AG04450 (cell line): Measurements from ENCODE around the gene DCPS. TPM values are rescaled to one million over a fixed set of nuclear protein-coding genes. Genes with fewer than 3 reads are reported as not detected.
"Not testable (repeated sequence)": the region's sequence is repeated elsewhere in the genome, so short reads cannot be mapped to it uniquely, and the experiment has no call there.

ENCODE experiments used
- CTCF ChIA-PET: fragments of 300-600, 350-600 bp; formaldehyde crosslinking; extraction: SDS; loops from one replicate; lab custom pipeline; 2022; ENCODE audit warnings: antibody characterized with exemption, inconsistent platforms; lab: Charles Lee
- POLR2A ChIA-PET: fragments of 350-600 bp; formaldehyde crosslinking; extraction: SDS; loops from one replicate; lab custom pipeline; 2021; ENCODE audit warnings: antibody characterized with exemption, inconsistent platforms; lab: Yijun Ruan, JAX
- DNase-seq: peaks from one replicate; pipeline ENCODE4 v3.0.0-alpha.2; 2011; ENCODE audit warnings: low read depth, low spot score
- H3K27ac ChIP-seq: one replicate; pipeline ENCODE4 v1.5.1; 2012; ENCODE audit warnings: low read depth, low read length, control low read depth
- H3K27me3 ChIP-seq: one replicate; pipeline ENCODE4 v1.6.0; 2012; ENCODE audit warnings: low read length; ENCODE audit not compliant: control insufficient read depth, insufficient read depth
- H3K4me3 ChIP-seq: 2 replicates; pipeline ENCODE4 v1.5.1; 2011; ENCODE audit warnings: mild to moderate bottlenecking, low read depth, low read length, control low read depth
- H3K9me3 ChIP-seq: 2 replicates; pipeline ENCODE4 v1.5.1; 2012; ENCODE audit warnings: low read length; ENCODE audit not compliant: control insufficient read depth, insufficient read depth
- CTCF ChIP-seq: IDR thresholded peaks from 2 replicates; pipeline ENCODE4 v1.5.1; 2011; ENCODE audit warnings: low read depth, low read length, control low read depth, inconsistent platforms
- polyA plus RNA-seq: library from polyadenylated mRNA; depleted of rRNA; stranded (reverse); fragments of >200 nt; gene quantifications from 2 replicates; pipeline ENCODE4 v1.2.3, GENCODE V29; 2011

The DCPS gene
- polyA plus RNA-seq, 1 experiment, result 20.4 TPM

GRCh38 chr11:126366064-126366822, 62.4 kb downstream of the DCPS start:
- H3K27ac ChIP-seq, result no peak overlapping the region
- POLR2A ChIA-PET, result no interaction called here
- CTCF ChIA-PET, result no interaction called here
- no peaks in the 10 kb centered on the region for H3K27me3 ChIP-seq
- H3K4me3 ChIP-seq, result no peak overlapping the region
- TF ChIP-seq CTCF, result no peak
- no peak for DNase-seq
- H3K9me3 ChIP-seq, result no peaks in the 10 kb centered on the region

GRCh38 chr11:126366823-126367654, 63.2 kb downstream of the DCPS start:
- CTCF ChIA-PET, H3K4me3 ChIP-seq, H3K27ac ChIP-seq, H3K27me3 ChIP-seq, H3K9me3 ChIP-seq, POLR2A ChIA-PET, DNase-seq: not testable (repeated sequence)

- H3K27ac ChIP-seq, DNase-seq, H3K4me3 ChIP-seq, POLR2A ChIA-PET, CTCF ChIA-PET, H3K9me3 ChIP-seq, H3K27me3 ChIP-seq: not testable (repeated sequence)
Measured at GRCh38 chr11:126367806-126368205, 63.9 kb downstream of the DCPS start.

- CTCF ChIA-PET, H3K9me3 ChIP-seq, DNase-seq, H3K27me3 ChIP-seq, H3K27ac ChIP-seq, H3K4me3 ChIP-seq: not testable (repeated sequence)
- POLR2A ChIA-PET, result interaction anchor here (0.6 kb wide), 1 partner anchor 52 kb away, joined by 3 read pairs; no protein-coding TSS in a partner anchor
Measured at GRCh38 chr11:126368336-126369119, 64.7 kb downstream of the DCPS start.

- H3K4me3 ChIP-seq, result no peak overlapping the region
- ChIA-PET CTCF (no interaction called here), POLR2A (no interaction called here)
- no peaks in the 10 kb centered on the region for H3K27me3 ChIP-seq
- no peak overlapping the region for H3K27ac ChIP-seq
- TF ChIP-seq CTCF, result no peak
- H3K9me3 ChIP-seq, result no peaks in the 10 kb centered on the region
- no peak for DNase-seq
Measured at GRCh38 chr11:126370016-126370415, 66.2 kb downstream of the DCPS start.

- Histone ChIP-seq H3K27ac (no peak overlapping the region), H3K9me3 (no peaks in the 10 kb centered on the region), H3K27me3 (no peaks in the 10 kb centered on the region), H3K4me3 (no peak overlapping the region)
- ChIA-PET CTCF (no interaction called here), POLR2A (no interaction called here)
- no peak for DNase-seq
- TF ChIP-seq CTCF, result no peak
Measured at GRCh38 chr11:126371595-126371994, 67.7 kb downstream of the DCPS start.

GRCh38 chr11:126373389-126374066, 69.7 kb downstream of the DCPS start:
- H3K27me3 ChIP-seq, DNase-seq, CTCF ChIA-PET, H3K4me3 ChIP-seq, H3K27ac ChIP-seq, H3K9me3 ChIP-seq: not testable (repeated sequence)
- POLR2A ChIA-PET, result interaction anchor here (0.6 kb wide), 1 partner anchor 33 kb away, joined by 3 read pairs; no protein-coding TSS in a partner anchor
